Embryonic facial prominence (tissue), 1 donor: Measurements from ENCODE around the gene OR4D9.
A peak's percentile ranks its signal among the peaks of the same experiment; 100 is the strongest.
"Not testable (repeated sequence)": the region's sequence is repeated elsewhere in the genome, so short reads cannot be mapped to it uniquely, and the experiment has no call there.

Source experiments
- DNase-seq: peaks from one replicate; pipeline ENCODE4 v3.0.0-alpha.2; 2016; ENCODE audit errors: extremely low spot score

The OR4D9 gene

DNA sequence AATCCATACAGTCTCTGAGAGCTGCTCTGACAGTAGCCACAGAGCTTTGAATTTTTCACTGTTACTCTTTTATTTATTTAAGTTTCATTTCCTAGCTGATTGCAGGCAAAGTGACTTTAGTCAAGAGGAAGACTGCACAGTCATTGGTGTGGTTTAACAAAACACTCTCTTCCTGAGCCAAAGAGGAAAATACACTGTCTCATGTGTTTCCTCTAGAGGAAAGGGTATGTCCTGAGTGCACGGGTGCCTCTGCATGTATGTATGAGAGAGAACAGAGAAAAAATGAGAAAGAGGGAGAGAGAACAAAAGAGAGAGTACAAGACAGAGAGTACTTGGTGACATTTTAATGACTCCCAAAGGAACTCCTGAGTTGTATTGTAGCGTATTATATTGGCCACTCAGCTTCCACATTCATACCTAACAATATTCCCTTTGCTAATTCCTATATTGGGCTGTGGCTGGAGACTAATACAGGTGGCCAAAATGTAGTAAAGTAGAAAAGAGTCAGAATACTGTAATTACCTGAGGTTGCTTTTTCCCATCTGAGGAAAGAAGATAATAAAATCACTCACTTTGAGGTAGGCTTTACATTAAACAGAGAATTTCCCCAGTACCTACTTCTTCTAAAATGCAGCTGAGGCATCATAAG lies at the start of gene OR4D9:
Gene OR4D9 (plus strand): TSS at position 599 of the 649 bp plus-strand sequence. CDS start 3,374 bp downstream, outside the sequence.
- DNase-seq, result no peak

DNA sequence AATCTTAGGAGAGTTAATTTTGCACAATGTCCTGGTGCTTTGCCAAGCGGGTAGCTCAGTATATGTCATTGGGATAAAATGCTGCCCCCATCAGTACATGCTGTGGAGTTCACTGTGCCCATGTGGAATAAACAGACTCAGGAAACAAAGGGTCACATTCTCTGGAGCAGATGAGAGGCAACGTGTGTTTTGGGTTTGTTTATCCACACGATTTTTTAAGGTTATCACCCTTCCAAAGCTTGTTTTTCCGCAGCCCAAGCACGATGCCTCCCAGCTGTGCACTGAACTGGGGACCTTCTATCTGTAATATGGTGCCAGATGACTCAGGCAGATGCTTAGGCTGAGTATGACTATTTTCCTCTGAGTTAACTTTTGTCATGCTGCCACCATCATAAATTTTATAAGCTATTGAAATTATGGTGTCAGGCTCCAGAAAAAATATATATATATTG lies 48.1 kb upstream of the OR4D9 start:
- DNase-seq, result no peak

DNA sequence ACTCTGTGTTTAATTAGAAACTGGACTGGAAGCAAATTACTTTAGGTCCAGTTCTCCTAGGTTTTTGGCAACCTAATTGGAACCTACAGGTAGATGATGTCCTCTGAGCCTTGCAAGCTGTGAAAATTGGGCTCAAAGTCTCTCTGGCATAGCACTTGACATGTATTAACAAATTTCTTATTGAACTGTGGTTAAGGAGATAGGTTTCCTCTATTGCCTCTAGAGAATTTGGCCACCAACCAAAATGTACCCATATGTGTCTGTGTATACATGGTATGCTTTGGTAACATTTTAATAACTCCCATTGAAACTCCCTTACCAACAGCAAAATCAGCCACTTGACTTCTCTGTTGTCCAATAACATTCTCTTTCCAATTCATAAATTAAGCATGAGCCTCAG lies 38.3 kb upstream of the OR4D9 start, which contains the start of gene OR4D10:
Gene OR4D10 (plus strand): TSS at position 301 of the 400 bp plus-strand sequence. CDS start 4,115 bp downstream, outside the sequence.
- DNase-seq, result no peak

DNA sequence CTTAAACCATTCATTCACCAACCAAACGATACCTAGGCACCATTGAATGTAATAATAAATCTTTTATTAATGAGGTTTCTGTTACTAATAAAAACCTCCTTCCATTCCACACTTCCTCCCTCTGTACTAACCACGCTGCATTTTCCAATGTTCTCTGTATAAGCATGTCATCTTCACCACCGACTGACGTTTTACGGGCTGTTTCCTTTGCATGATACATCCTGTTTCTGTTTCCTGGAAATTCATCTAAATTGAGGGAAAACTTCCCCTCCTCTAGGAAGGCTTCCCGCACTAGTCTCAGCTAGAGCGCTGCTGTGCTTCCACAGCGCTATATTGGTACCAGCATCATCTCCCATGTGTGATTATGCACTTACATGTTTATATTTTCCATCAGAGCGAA lies 36.2 kb upstream of the OR4D9 start:
- DNase-seq, result no peak

DNA sequence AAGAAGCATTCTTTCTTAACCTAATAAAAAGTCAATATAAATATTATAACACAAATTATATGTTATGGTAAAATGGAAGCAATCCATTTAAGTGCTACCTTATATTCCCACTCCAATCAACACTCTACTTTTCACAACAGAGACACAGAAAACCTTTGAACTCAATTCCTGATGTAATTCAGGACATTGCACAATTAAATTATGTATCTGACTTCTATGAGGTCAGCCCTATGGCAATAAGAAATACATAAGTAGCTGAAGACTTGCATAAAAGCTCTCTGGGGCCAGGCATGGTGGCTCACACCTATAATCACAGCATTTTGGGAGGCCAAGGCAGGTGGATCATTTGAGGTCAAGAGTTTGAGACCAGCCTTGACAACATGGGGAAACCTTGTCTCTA lies 31.4 kb upstream of the OR4D9 start:
- DNase-seq, result no peak

DNA sequence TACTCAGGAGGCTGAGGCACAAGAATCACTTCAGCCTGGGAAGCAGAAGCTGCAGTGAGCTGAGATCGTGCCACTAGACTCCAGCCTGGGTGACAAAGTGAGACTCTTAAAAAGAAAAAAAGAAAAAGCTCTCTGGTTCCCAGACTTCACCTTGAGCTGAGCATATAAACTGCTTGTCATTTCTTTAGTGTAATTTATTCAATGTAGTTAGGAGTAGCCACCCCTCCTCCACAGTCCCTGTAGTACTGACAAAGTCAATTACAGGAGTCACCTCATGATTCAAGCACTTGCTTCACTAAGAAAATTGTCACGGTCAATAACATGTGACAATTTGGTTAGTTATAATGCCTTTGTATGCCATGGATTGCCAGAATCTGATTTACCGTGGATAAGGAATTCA lies 31.0 kb upstream of the OR4D9 start:
- no peak for DNase-seq

DNA sequence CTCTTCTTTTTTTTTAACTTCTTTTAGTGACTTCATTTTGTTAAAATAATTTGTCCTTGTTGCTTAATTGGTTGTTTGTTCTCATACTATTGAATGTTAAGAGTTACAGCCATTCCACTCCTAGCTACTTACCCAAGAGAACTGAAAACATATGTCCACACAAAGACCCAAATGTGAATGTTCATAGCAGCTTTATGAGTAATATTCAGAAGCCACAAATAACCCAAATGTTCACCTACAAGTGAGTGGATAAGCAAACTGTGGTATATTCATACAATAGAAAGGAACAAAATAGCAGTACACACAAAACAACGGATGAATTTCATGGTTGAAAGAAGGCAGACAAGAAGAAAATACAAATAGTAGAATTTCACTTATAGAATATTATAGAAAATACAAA lies 9.4 kb upstream of the OR4D9 start:
- DNase-seq, result no peak

DNA sequence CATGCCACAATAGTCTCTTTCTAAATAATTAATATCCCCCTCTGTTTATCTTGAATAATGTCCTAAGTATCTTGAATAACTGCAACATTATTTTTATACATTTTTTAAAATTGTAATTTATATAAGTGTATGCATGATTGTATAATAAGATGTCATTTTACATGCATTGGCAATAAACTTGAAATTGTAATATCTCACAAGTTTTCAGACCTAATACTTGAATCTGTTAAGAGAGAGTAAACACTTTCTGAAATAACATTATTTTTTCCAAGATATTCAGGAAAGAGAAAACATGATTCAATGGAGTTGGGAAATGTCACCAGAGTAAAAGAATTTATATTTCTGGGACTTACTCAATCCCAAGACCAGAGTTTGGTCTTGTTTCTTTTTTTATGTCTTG lies 8.1 kb upstream of the OR4D9 start, which contains the start of gene OR4D11:
Gene OR4D11 (plus strand): TSS at position 301 of the 400 bp plus-strand sequence. CDS start 0 bp downstream, at position 301.
- no peak for DNase-seq

DNA sequence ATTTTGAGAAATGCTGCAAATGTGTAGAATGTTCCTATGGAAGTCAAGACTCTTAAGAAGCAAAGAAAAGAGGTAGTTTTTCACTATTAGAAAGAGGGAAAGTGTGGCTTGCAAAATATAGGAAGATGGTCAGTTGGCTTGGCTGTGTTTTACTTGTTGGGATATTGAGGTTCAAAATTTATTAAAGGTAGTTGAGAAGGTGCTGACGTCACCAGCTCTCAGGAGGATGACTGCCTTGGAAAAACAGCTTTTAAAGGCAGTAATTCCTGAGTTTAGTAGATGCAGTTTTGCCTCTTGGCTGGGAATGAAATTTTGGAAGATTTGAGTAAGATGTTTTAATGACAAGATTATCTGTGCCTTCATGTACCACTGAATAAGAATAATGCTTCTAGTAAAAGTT lies 336 bp downstream of the OR4D9 start:
- DNase-seq, result no peak

DNA sequence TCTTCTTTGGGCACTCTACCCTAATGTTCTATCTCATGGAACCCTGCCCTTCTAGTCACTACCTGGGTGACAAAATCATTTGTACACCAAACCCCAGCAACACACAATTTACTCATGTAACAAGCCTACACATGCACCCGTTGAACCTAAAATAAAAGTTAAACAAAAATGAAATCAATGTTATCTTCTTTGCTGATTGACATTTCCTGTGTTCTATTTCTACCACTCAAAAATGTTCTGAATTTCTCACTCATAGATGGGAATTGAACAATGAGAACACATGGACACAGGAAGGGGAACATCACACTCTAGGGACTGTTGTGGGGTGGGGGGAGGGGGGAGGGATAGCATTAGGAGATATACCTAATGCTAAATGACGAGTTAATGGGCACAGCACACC lies 8.8 kb downstream of the OR4D9 start:
- not testable (repeated sequence) for DNase-seq

DNA sequence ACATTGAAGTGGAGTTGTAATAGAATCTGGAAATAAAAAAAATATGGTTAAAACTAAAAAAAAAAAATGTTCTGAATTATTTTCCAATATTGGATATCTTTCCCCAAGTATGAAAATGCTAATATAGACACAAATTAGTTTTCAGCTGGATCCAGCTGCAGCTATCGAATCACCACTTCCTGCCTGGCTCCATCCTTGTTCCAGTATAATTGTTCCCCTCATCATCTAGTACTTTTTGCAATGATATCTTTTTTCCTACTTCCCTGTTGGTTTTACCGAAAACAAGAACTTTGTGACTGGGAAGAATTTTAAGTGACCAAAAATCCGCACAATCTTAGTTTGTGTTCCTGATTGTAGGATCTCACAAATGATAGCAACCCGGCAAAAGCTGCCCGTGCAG lies 9.4 kb downstream of the OR4D9 start:
- no peak for DNase-seq

DNA sequence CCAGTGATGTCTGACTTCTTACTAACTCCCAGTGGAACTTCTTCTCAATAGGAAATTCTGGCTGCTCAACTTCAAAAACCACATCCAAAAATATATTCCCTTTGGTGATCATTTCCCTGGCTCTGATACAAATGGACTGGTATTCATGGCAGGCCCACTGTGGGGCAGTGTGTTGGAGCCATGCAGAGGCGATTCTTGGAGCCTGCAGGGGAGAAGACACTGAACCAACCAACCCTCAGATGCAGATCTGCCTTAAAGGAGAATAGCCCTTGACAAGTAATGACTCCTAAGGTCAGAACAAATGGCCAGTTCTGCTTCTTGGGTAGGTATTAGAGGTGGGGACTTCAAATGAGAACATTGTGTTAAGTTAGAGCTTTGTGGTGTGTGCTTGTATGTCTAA lies 12.2 kb downstream of the OR4D9 start:
- no peak for DNase-seq

DNA sequence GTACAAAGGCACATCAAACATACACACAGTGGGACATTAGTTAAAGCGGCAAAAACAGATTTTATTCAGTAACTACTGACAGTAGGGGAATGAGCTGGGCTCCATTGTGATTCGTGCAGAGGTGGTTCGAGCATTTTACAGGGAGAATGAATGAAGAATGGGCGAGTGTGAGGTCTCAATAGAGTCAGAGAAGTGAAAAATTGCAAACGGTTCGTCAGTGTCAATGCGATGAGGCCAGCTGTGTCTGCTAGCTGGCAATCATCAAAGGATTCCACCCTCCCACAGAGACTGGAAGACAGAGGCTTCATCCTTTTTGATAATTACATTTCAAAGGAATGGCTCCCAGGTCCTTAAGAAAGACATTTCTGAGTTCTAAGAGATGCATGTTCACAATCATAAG lies 17.4 kb downstream of the OR4D9 start:
- no peak for DNase-seq

DNA sequence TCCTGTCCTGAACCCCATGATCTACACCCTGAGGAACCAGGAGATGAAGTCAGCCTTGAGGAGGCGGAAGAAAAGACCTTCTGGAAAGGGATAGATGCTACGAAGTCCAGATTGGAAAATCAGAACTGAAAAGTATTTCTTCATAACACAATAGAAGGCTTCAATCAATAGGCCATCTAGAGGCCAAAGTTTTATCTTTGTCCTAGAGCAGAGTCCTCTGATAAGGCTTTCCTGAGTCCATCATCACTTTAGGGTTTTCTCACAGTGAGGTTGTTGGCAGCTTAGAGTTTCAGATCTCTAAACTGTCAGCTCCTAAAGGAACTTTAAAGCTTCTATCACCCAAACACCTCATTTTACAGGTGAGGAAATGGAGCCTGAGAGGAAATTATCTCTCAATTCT lies 21.3 kb downstream of the OR4D9 start:
- DNase-seq, result no peak

DNA sequence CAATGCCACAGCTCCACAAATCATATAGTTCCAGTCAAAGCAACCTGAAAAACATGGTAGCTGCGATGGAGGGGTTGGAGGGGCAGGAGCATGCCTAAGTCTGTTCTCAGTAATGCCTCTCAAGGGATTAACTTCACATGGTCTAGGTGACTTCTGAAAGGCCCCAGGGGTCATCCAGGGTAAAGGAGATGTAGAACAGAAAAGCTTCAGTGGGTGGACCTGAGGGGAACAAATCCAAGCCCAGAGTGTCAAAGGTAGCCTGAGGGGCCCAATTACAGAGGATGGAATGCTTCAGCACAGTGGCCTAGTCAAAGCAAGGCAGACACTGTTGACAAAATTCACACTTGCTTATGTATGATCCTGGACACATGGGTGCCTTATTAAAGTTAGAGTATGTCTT lies 23.3 kb downstream of the OR4D9 start:
- no peak for DNase-seq

DNA sequence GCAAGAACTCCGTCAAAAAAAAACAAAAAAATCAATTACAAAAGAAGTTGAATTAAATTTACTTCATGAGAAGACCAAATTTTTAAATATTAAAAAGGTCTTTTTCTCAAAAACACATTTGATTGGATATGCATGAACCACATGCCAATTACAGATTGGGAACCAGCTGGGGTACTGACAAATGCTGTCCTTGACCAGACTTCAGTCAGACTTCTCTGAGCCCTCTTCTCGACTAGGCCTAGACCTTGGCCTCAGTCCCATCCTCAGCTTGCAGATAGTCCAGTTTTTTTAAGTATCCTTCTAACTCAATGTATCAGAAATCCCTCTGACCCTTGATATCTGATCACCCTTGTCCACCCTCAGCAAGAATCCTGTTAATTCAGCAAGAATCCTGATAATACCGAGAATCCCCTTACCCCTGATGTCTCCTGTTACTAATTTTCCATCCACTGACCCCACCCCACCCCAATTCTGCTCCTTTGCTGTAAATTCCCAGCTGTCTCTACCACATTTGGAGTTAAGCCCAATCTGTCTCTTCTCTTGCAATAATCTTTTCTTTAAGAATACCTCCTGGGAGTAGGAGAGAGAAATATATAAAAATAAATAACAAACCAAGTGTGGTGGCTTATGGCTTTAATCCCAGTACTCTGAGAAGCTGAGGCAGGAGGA lies 30.9 kb downstream of the OR4D9 start:
- no peak for DNase-seq

DNA sequence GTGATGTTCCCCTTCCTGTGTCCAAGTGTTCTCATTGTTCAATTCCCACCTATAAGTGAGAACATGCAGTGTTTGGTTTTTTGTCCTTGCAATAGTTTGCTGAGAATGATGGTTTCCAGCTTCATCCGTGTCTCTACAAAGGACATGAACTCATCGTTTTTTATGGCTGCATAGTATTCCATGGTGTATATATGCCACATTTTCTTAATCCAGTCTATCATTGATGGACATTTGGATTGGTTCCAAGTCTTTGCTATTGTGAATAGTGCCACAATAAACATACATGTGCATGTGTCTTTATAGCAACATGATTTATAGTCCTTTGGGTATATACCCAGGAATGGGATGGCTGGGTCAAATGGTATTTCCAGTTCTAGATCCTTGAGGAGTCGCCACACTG lies 32.4 kb downstream of the OR4D9 start:
- not testable (repeated sequence) for DNase-seq

DNA sequence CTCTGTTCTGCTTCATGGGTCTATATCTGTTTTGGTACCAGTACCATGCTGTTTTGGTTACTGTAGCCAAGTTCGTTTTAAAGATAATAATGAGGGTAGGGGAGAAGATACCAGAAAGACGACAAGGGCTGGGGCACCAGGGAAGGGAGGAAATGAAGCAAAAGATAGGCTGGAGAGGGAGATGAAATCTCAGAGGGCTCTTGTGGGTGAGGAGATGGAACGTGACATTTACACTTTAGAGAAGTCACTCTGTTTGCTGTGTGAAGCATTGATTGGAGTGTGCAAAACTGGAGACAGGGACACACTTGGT lies 33.5 kb downstream of the OR4D9 start:
- DNase-seq, result no peak

DNA sequence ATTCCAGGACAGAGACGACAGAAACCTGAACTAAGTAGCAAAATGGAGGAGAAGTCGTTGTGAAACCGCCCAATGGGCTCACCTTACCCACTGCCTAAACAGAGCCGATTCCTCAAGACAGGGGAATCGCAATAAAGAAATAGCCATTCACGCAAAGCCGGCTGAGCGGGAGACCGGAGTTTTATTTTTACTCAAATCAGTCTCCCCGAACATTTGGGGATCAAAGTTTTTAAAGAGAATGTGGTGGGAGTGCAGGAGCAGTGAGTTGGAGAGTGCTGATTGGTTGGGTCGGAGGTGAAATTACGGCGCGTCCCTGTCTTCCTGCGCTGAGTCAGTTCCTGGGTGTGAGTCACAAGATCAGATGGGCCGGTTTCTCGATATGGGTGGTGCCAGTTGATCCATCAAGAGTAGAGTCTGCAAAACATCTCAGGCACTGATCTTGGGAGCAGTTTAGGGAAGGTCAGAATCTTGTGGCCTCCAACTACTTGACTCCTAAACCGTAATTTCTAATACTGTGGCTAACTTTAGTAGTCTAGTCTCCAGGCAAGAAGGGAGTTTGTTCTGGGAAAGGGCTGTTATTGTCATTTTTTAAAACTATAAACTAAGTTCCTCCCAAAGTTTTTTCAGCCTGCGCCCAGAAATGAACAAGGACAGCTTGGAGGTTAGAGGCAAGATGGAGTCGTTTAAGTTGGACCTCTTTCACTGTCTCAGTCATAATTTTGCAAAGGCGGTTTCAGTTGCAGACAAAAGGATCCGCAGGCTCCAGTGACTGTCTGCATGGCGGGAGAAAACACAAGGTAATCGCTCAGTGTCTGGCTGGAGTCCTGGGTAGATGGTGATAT lies 34.1 kb downstream of the OR4D9 start:
- no peak for DNase-seq

DNA sequence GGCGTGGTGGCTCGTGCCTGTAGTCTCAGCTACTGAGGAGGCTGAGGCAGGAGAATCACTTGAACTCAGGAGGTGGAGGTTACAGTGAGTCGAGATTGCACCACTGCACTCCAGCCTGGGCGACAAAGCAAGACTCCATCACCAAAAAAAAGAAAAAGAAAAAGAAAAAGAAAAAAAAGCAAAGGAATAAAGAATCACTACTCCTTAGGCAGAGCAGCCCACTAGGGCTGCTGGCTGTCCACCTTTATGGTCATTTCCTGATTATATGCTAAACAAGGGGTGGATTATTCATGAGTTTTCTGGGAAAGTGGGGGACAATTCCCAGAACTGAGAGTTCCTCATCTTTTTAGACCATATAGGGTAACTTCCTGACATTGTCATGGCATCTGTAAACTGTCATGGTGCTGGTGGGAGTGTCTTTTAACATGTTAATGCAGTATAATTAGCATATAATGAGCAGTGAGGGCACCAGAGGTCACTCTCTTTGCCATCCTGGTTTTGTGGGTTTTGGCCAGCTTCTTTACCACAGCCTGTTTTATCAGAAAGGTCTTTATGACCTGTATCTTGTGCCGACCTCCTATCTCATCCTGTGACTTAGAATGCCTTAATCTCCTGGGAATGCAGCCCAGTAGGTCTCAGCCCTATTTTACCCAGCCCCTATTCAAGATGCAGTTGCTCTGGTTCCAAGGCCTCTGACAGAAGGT lies 36.4 kb downstream of the OR4D9 start:
- DNase-seq, result not testable (repeated sequence)

DNA sequence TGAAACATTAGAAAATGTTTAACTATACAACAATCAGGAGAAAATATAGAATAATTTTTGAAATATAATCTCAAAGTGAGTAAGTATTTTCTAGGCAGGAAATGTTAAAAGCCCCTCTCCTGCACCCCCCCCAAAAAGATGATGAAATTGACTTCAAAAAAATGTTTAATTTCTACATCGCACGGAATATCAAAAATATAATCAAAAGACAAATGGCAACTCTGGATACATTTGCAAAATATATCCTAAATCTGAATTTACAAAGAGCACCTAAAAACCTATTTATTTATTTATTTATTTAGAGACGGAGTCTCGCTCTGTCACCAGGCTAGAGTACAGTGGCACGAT lies 36.9 kb downstream of the OR4D9 start:
- no peak for DNase-seq

DNA sequence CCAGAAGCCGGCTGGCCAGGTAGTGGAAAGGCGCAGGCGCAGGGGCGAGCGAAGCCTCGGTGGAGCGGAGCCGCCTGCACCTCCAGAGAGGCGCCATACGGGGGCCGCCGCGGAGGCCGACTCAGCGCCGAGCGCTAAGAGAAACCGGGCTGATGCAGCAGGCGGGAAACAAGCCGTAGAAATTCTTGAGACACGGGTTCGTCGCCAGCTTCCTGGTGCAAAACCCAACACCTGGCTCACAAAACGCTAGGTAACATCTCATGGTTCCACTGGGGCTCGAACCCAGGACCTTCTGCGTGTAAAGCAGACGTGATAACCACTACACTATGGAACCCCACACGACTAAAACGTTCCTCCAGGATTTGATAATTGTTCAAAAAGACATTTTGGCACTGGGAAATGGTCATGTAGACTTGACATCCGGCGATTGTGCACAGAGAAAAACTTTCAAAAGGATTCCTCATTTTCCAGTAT lies 39.1 kb downstream of the OR4D9 start:
- peak; percentile 80 for DNase-seq
